Adrenal gland (tissue), 12 donors: ENCODE data around the gene ATP6V0D1. TPM values are rescaled to one million over a fixed set of nuclear protein-coding genes. Genes with fewer than 3 reads are reported as not detected.
"Not testable (repeated sequence)": the region's sequence is repeated elsewhere in the genome, so short reads cannot be mapped to it uniquely, and the experiment has no call there.

Experiments
- DNase-seq, 7 donors: peaks; one replicate each; pipeline ENCODE4 v3.0.0-alpha.2; 2019 to 2020
- H3K27ac ChIP-seq, 5 donors: fragments of 200-600 bp; sonication (generic) in 4 of 5; 1 replicate in 3 of 5; 2 replicates in 2 of 5; pipeline versions ENCODE4 v1.5.1 to v1.8.0; 2016 to 2020; ENCODE audit warnings: mild to moderate bottlenecking in 1 of 5
- H3K27me3 ChIP-seq: fragments of 200-600 bp; 2 replicates; pipeline ENCODE4 v1.8.0; 2021
- H3K36me3 ChIP-seq, 2 donors: fragments of 200-600 bp; replicated peaks in 1 of 2; 1 replicate in 1 of 2; 2 replicates in 1 of 2; pipeline versions ENCODE4 v1.5.1 to v1.8.0; 2018 to 2022
- H3K4me1 ChIP-seq, 2 donors: fragments of 200-600 bp; replicated peaks in 1 of 2; 1 replicate in 1 of 2; 2 replicates in 1 of 2; pipeline versions ENCODE4 v1.5.1 to v1.8.0; 2018 to 2021
- H3K4me3 ChIP-seq, 4 donors: fragments of 200-600 bp; sonication (generic) in 3 of 4; one replicate each; pipeline ENCODE4 v1.5.1; 2016 to 2018
- H3K9me3 ChIP-seq, 3 donors: fragments of 200-600 bp; sonication (generic) in 1 of 3; replicated peaks in 1 of 3; 1 replicate in 2 of 3; 2 replicates in 1 of 3; pipeline versions ENCODE4 v1.5.1 to v1.8.0; 2016 to 2021
- CTCF ChIP-seq, 6 experiments: fragments of 450-650 bp in 4 of 6; fragments of 200-600 bp in 2 of 6; sonication (generic) in 1 of 6; IDR thresholded peaks; 1 replicate in 5 of 6; 2 replicates in 1 of 6; pipeline versions ENCODE4 v1.5.1 to v1.8.0; 2016 to 2021; ENCODE audit warnings: antibody characterized with exemption in 6 of 6, mild to moderate bottlenecking in 2 of 6, moderate library complexity in 1 of 6
- POLR2A ChIP-seq, 2 donors: fragments of 450-650 bp; IDR thresholded peaks; one replicate each; pipeline ENCODE4 v1.6.1; 2017; ENCODE audit warnings: antibody characterized with exemption in 2 of 2, mild to moderate bottlenecking in 2 of 2, moderate library complexity in 1 of 2
- WGBS, 4 donors: extraction: QIAGEN DNeasy Blood & Tissue Kit in 2 of 4; methylation state at CpG; one replicate each; pipeline versions ENCODE4 v1.1.5 to v1.1.7; 2013 to 2017; 5-methylcytosine and 5-hydroxymethylcytosine counted together
- intact Hi-C, 2 donors: fragments of 100-400 bp; cut with DNase I; formaldehyde crosslinking; loops; one replicate each; pipeline versions ENCODE4 v1.14.1 to v1.15.0; 2022 to 2023
- polyA plus RNA-seq, 3 donors: library from polyadenylated mRNA; stranded (reverse); fragments of 200-250 nt in 2 of 3; fragments of 350-450 nt in 1 of 3; fragmentation: Illumina TruSeq in 1 of 3; extraction: RNeasy Lipid Tissue Mini Kit (QIAGEN cat#74804) in 1 of 3; gene quantifications; one replicate each; pipeline ENCODE4 v1.2.3, GENCODE V29; 2013 to 2014
- total RNA-seq, 9 donors: library from RNA; depleted of rRNA in 4 of 9; stranded (reverse); fragments of >200 nt in 4 of 9; fragments of 120-200 nt in 1 of 9; fragmentation: NEBNext Ultra II Directional in 1 of 9; extraction: Animal tissue kit (Norgen Biotek cat#: 25700) in 1 of 9; gene quantifications; one replicate each; pipeline versions ENCODE4 v1.1.0 to v1.2.4, GENCODE V29; 2013 to 2023
- donor health status: healthy with polysubstance abuse.
- donor health status: Bipolar disorder and iron deficiency.
- donor health status: DM: yes; HTN: yes; CAD: no.
- donor health status: DM: no; HTN: no; CAD: no.
- donor health status: DM: no; HTN: no; CAD: no.
- donor health status: DM: yes; HTN: yes; CAD: no.

ATP6V0D1 gene
- total and polyA plus RNA-seq, 12 donors: 24.1 to 244 (median 144) TPM

- TF ChIP-seq CTCF (IDR thresholded peaks at IDR 0.05) (no peak), POLR2A (IDR thresholded peaks at IDR 0.05) (no peak)
Observed at GRCh38 chr16:67517661-67518423, 36.9 kb upstream of the ATP6V0D1 start.

GRCh38 chr16:67517155-67517445 lies 36.1 kb upstream of the ATP6V0D1 start:
- WGBS, 4 donors: 67 to 78% (median 73%) methylated on average over 3 of the region's 3 CpGs
- Histone ChIP-seq H3K4me1 (peaks cover 0 to 7% of the 10 kb centered on the region in 2 donors), H3K4me3 (no peak overlapping the region), H3K27ac (no peak overlapping the region), H3K9me3 (no peaks in the 10 kb centered on the region), H3K27me3 (no peaks in the 10 kb centered on the region), H3K36me3 (no peaks in the 10 kb centered on the region)
- TF ChIP-seq POLR2A (IDR thresholded peaks at IDR 0.05): no peak
- TF ChIP-seq CTCF (IDR thresholded peaks at IDR 0.05): no peak
- intact Hi-C loops: loop anchor here in 1 of 2 donors (5.0 kb wide), 1 partner anchor 35 kb away; the partner anchor contains the start of genes AGRP and ATP6V0D1
- no peak for DNase-seq

More at GRCh38 chr16:67517661-67518423, 36.9 kb upstream of the ATP6V0D1 start:
- Histone ChIP-seq H3K4me1 (peaks cover 0 to 7% of the 10 kb centered on the region in 2 donors), H3K27ac (no peak overlapping the region), H3K27me3 (no peaks in the 10 kb centered on the region), H3K9me3 (no peaks in the 10 kb centered on the region), H3K36me3 (no peaks in the 10 kb centered on the region), H3K4me3 (no peak overlapping the region)
- intact Hi-C loops: loop anchor here in 1 of 2 donors (5.0 kb wide), 1 partner anchor 36 kb away; the partner anchor contains the start of genes AGRP and ATP6V0D1
- no peak for DNase-seq
- WGBS, 4 donors: 60 to 77% (median 72%) methylated on average over 6 to 11 of the region's 11 CpGs

- Histone ChIP-seq H3K4me1 (peaks cover 0 to 3% of the 10 kb centered on the region in 2 donors), H3K4me3 (no peak overlapping the region), H3K9me3 (no peaks in the 10 kb centered on the region), H3K27ac (no peak overlapping the region), H3K27me3 (no peaks in the 10 kb centered on the region), H3K36me3 (no peaks in the 10 kb centered on the region)
- intact Hi-C loops: loop anchor here in 1 of 2 donors (5.0 kb wide), 1 partner anchor 34 kb away; the partner anchor contains the start of genes AGRP and ATP6V0D1
- TF ChIP-seq POLR2A (IDR thresholded peaks at IDR 0.05): no peak
- no peak for TF ChIP-seq CTCF (IDR thresholded peaks at IDR 0.05)
- no peak for DNase-seq
- WGBS, 4 donors: 70 to 78% (median 73%) methylated on average over 12 of the region's 12 CpGs
Observed at GRCh38 chr16:67516296-67517154, 35.6 kb upstream of the ATP6V0D1 start.

- no peaks in the 10 kb centered on the region for H3K36me3 ChIP-seq
- no peak overlapping the region for H3K4me3 ChIP-seq
- intact Hi-C loops: no loop called here
- H3K9me3 ChIP-seq: no peaks in the 10 kb centered on the region
- H3K27ac ChIP-seq: no peak overlapping the region
- H3K4me1 ChIP-seq: no peaks in the 10 kb centered on the region
- peak; percentile 78 to 96 (median 89) for DNase-seq
- WGBS, 4 donors: 6 to 10% (median 7%) methylated on average over 8 of the region's 8 CpGs
- TF ChIP-seq CTCF (IDR thresholded peaks at IDR 0.05) (peak; percentile 52 to 81 (median 75)), POLR2A (IDR thresholded peaks at IDR 0.05) (no peak)
- no peaks in the 10 kb centered on the region for H3K27me3 ChIP-seq
Observed at GRCh38 chr16:67514382-67514828, 33.4 kb upstream of the ATP6V0D1 start.

- intact Hi-C loops, H3K27ac ChIP-seq, DNase-seq, H3K9me3 ChIP-seq, H3K36me3 ChIP-seq, H3K4me3 ChIP-seq, H3K27me3 ChIP-seq, H3K4me1 ChIP-seq: not testable (repeated sequence)
- WGBS, 4 donors: 80 to 100% (median 94%) methylated on average over 1 of the region's 1 CpG
Observed at GRCh38 chr16:67513892-67514291, 32.9 kb upstream of the ATP6V0D1 start.
